Measurements from ENCODE around the gene TRA2A. TPM values are rescaled to one million over a fixed set of nuclear protein-coding genes. Genes with fewer than 3 reads are reported as not detected.

Gene TRA2A
- total and polyA plus RNA-seq, 8 donors, result 24.5 to 87.2 (median 40.2) TPM

DNA sequence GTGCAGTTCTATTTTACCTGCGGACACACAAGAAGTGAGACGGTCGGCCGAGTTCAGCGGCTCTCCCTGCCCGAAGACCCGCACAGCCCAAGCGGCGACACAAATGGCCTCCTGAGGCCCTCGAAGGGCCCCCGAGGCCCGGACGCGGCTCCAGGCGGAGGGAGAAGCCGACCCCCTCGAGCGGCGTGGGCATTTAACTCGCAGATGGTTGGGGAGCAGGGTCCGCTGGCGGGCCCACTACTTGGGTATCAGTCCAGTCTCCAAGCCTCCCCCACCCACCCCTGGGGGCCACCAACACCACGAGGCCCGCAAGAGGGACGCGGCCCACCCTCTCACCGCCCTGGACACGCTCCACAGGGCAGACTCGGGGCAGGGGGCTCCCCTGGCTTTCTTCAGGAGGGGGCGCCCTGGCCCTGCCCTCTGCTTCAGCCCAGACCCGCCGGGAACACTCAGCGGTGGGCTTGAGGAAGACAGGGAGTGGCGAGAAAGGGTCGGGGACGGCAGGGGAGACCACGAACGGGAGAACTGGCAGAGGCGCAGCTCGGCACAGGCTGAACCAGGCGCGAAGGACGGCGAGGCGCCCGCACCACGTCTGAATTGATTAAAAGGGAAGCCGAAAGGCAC is 63.1 kb downstream of the TRA2A start:
- Histone ChIP-seq H3K9me3 (peaks cover 0 to 8% (median 0%) of the 10 kb centered on the region in 4 donors), H3K4me1 (peaks cover 38 to 51% (median 43%) of the 10 kb centered on the region in 4 donors), H3K4me3 (peak overlapping the region; percentile 30 to 53 (median 35)), H3K36me3 (no peaks in the 10 kb centered on the region), H3K27ac (no peak overlapping the region), H3K27me3 (peaks cover 45 to 100% (median 88%) of the 10 kb centered on the region in 3 donors)
- intact Hi-C loops (cut with DNase I; ENCODE audit: low total_unique reads), result no loop called here
- peak in 1 of 2 donors; percentile 67 for DNase-seq
- TF ChIP-seq POLR2AphosphoS5 (IDR thresholded peaks at IDR 0.05), result no peak
- no peak for TF ChIP-seq EP300 (IDR thresholded peaks at IDR 0.05)
- no peak for TF ChIP-seq POLR2A (IDR thresholded peaks at IDR 0.05)
- TF ChIP-seq, protein P1, sequence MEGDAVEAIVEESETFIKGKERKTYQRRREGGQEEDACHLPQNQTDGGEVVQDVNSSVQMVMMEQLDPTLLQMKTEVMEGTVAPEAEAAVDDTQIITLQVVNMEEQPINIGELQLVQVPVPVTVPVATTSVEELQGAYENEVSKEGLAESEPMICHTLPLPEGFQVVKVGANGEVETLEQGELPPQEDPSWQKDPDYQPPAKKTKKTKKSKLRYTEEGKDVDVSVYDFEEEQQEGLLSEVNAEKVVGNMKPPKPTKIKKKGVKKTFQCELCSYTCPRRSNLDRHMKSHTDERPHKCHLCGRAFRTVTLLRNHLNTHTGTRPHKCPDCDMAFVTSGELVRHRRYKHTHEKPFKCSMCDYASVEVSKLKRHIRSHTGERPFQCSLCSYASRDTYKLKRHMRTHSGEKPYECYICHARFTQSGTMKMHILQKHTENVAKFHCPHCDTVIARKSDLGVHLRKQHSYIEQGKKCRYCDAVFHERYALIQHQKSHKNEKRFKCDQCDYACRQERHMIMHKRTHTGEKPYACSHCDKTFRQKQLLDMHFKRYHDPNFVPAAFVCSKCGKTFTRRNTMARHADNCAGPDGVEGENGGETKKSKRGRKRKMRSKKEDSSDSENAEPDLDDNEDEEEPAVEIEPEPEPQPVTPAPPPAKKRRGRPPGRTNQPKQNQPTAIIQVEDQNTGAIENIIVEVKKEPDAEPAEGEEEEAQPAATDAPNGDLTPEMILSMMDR (IDR thresholded peaks at IDR 0.05), result no peak
- 2 to 5% (median 3%) methylated on average over 30 to 48 of the region's 48 CpGs for WGBS, 5 donors

GRCh38 chr7:23467806-23468525 is 63.8 kb downstream of the TRA2A start:
- Histone ChIP-seq H3K36me3 (no peaks in the 10 kb centered on the region), H3K9me3 (peaks cover 0 to 8% (median 0%) of the 10 kb centered on the region in 4 donors), H3K27ac (no peak overlapping the region), H3K4me3 (peak overlapping the region in 2 of 4 donors; percentile 40 to 53), H3K4me1 (peaks cover 36 to 46% (median 41%) of the 10 kb centered on the region in 4 donors), H3K27me3 (peaks cover 38 to 100% (median 88%) of the 10 kb centered on the region in 3 donors)
- WGBS, 5 donors, result 3 to 15% (median 5%) methylated on average over 22 to 32 of the region's 32 CpGs
- intact Hi-C loops (cut with DNase I; ENCODE audit: low total_unique reads), result no loop called here
- TF ChIP-seq, protein P1 (IDR thresholded peaks at IDR 0.05), result no peak
- TF ChIP-seq POLR2A (IDR thresholded peaks at IDR 0.05), result no peak
- no peak for TF ChIP-seq EP300 (IDR thresholded peaks at IDR 0.05)
- no peak for TF ChIP-seq POLR2AphosphoS5 (IDR thresholded peaks at IDR 0.05)
- DNase-seq, result peak in 1 of 2 donors; percentile 84

DNA sequence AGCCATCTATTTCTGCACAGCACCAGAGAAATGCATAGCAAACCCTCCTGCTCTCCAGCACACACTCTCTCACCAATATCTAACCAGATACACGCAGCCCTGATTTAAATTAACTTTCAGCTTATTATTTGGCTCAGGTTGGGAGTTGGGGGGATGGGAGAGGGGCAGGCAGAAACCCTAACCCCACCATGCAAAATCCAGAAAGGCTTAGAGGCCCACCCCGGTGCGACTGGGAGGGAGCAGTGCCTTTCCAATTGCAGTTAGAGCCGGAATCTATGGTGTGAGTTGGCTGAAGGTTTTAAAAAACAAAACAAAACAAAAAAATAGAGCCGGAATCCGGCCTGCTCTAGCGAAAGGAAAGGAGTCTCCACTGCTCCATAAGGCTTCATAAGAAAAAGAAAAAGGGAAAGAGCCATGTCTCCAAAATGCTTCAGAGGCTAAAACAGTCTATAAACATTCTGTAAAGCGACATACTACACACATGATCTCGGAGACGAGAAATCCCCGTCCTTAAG is 64.4 kb downstream of the TRA2A start:
- peak overlapping the region in 1 of 4 donors; percentile 40 for H3K4me3 ChIP-seq
- WGBS, 5 donors, result 18 to 26% (median 20%) methylated on average over 11 of the region's 11 CpGs
- peaks cover 0 to 8% (median 0%) of the 10 kb centered on the region in 4 donors for H3K9me3 ChIP-seq
- intact Hi-C loops (cut with DNase I; ENCODE audit: low total_unique reads), result no loop called here
- no peak for TF ChIP-seq EP300 (IDR thresholded peaks at IDR 0.05)
- TF ChIP-seq POLR2A (IDR thresholded peaks at IDR 0.05), result no peak
- no peak for TF ChIP-seq POLR2AphosphoS5 (IDR thresholded peaks at IDR 0.05)
- TF ChIP-seq, protein P1 (IDR thresholded peaks at IDR 0.05), result no peak
- H3K36me3 ChIP-seq, result no peaks in the 10 kb centered on the region
- DNase-seq, result peak in 1 of 2 donors; percentile 59
- no peak overlapping the region for H3K27ac ChIP-seq
- H3K4me1 ChIP-seq, result peaks cover 36 to 46% (median 41%) of the 10 kb centered on the region in 4 donors
- H3K27me3 ChIP-seq, result peaks cover 35 to 100% (median 85%) of the 10 kb centered on the region in 3 donors

GRCh38 chr7:23462846-23463245 is 68.9 kb downstream of the TRA2A start:
- Histone ChIP-seq H3K9me3 (no peaks in the 10 kb centered on the region), H3K4me3 (no peak overlapping the region), H3K27ac (no peak overlapping the region), H3K4me1 (peaks cover 3 to 6% (median 4%) of the 10 kb centered on the region in 4 donors), H3K36me3 (no peaks in the 10 kb centered on the region), H3K27me3 (peaks cover 14 to 95% (median 66%) of the 10 kb centered on the region in 3 donors)
- 3 to 18% (median 12%) methylated on average over 2 of the region's 2 CpGs for WGBS, 5 donors
- no peak for TF ChIP-seq POLR2A (IDR thresholded peaks at IDR 0.05)
- TF ChIP-seq, protein P1 (IDR thresholded peaks at IDR 0.05), result peak in 1 of 7 experiments; percentile 9
- no peak for TF ChIP-seq EP300 (IDR thresholded peaks at IDR 0.05)
- no peak for TF ChIP-seq POLR2AphosphoS5 (IDR thresholded peaks at IDR 0.05)
- DNase-seq, result peak in 1 of 2 donors; percentile 75
- intact Hi-C loops (cut with DNase I; ENCODE audit: low total_unique reads), result no loop called here
